Activated B cell treated with CpG ODN at 0.5 μM for 24 hours (primary cell): ENCODE results near the gene TMCC2. TPM values are rescaled to one million over a fixed set of nuclear protein-coding genes. Genes with fewer than 3 reads are reported as not detected.

Experiments
- ATAC-seq: fragments of 200-7000 bp; cut with Tn5 transposase; one replicate; pipeline ENCODE4 v1.10.0; 2021; ENCODE audit warnings: low read depth, mild to moderate bottlenecking, moderate library complexity
- CTCF ChIA-PET: fragments of 350-600 bp; sonication (Branson Sonifier 250); formaldehyde crosslinking; loops from one replicate; lab custom pipeline; 2021; ENCODE audit warnings: antibody characterized with exemption; lab: Charles Lee
- POLR2A ChIA-PET: fragments of 350-600 bp; sonication (Branson Sonifier 250); formaldehyde crosslinking; loops from one replicate; lab custom pipeline; 2021; ENCODE audit warnings: antibody characterized with exemption; lab: Charles Lee
- DNase-seq: peaks from one replicate; pipeline ENCODE4 v3.0.0; 2022
- H3K27ac Mint-ChIP-seq: one replicate; pipeline ENCODE4 v1.8.0; 2020; ENCODE audit warnings: mixed read lengths
- H3K27me3 Mint-ChIP-seq: one replicate; pipeline ENCODE4 v1.8.0; 2021; ENCODE audit warnings: mixed read lengths
- H3K36me3 Mint-ChIP-seq: one replicate; pipeline ENCODE4 v1.8.0; 2021; ENCODE audit warnings: low read depth, mixed read lengths
- H3K4me1 Mint-ChIP-seq: one replicate; pipeline ENCODE4 v1.8.0; 2021; ENCODE audit warnings: mixed read lengths
- H3K4me3 Mint-ChIP-seq: one replicate; pipeline ENCODE4 v1.8.0; 2020; ENCODE audit warnings: mild to moderate bottlenecking, mixed read lengths
- H3K9me3 Mint-ChIP-seq: one replicate; pipeline ENCODE4 v1.8.0; 2020; ENCODE audit warnings: mixed read lengths
- CTCF ChIP-seq: fragments of 200-600 bp; IDR thresholded peaks from one replicate; pipeline ENCODE4 v1.8.0; 2022; ENCODE audit warnings: antibody characterized with exemption, mild to moderate bottlenecking
- intact Hi-C: fragments of 100-400 bp; cut with micrococcal nuclease; formaldehyde crosslinking; loops from one replicate; pipeline ENCODE4 v1.15.1; 2024
- total RNA-seq: library from RNA; stranded (reverse); gene quantifications from 2 replicates; pipeline ENCODE4 v1.2.3, GENCODE V29; 2022

The TMCC2 gene
- total RNA-seq, 1 donor from 2014 or later: 1.2 TPM

GRCh38 chr1:205260948-205261732 is 33.4 kb downstream of the TMCC2 start:
- Mint-ChIP-seq H3K36me3 (no peaks in the 10 kb centered on the region), H3K4me3 (no peak overlapping the region), H3K4me1 (peaks cover 2% of the 10 kb centered on the region), H3K9me3 (no peaks in the 10 kb centered on the region), H3K27me3 (peaks cover 8% of the 10 kb centered on the region), H3K27ac (no peak overlapping the region)
- no peak for TF ChIP-seq CTCF
- ChIA-PET CTCF (interaction anchor here (1.2 to 3.9 kb wide), 2 partner anchors 33 to 93 kb away, joined by 3 to 18 read pairs; partner anchors contain the start of gene TMCC2), POLR2A (interaction anchor here (0.6 kb wide), 2 partner anchors 90 to 193 kb away, joined by 3 to 7 read pairs; no protein-coding TSS in a partner anchor)
- DNase-seq: no peak
- intact Hi-C loops: no loop called here
- ATAC-seq: no peak

DNA sequence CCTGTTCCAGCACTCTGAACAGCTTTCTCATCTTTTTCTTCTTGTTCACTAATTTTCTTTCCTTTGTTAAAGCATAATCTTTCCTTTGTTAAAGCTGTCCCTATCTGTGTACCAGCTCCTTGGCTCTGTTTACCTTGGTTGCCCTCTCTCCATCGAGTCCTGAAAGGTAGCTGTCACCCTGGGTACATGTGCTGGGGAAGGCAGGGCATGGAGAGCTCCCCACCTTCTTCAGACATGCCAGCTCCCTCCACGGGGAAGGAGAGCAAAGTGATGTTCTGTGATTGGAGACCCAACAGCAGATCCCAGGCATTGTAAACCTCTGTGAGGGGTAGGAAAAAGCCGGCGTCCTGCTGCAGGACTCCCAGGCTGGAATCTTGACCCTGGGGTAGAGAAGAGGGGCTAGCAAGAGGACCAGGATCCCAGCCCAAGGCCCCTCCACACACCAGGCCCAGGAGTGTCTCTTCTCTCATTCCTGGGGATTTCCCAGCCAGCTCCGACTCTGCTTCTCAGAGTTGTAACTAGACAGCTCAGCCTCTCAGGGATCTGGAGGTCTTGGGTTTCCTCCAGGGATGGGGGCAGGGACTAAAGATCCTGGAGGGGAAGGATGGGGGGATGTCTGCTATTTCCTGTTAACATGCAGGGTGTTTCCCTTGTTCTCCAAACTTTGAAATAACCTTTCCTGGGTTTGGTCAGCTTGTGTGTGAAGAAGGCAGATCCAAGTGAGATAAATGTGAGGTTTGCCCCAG is 34.4 kb downstream of the TMCC2 start:
- Mint-ChIP-seq H3K4me3 (no peak overlapping the region), H3K27ac (no peak overlapping the region), H3K36me3 (no peaks in the 10 kb centered on the region), H3K9me3 (no peaks in the 10 kb centered on the region), H3K27me3 (peaks cover 8% of the 10 kb centered on the region), H3K4me1 (peaks cover 2% of the 10 kb centered on the region)
- CTCF ChIA-PET: interaction anchor here (3.9 kb wide), 1 partner anchor 33 kb away, joined by 18 read pairs; the partner anchor contains the start of gene TMCC2
- TF ChIP-seq CTCF: no peak
- POLR2A ChIA-PET: interaction anchor here (0.6 kb wide), 1 partner anchor 192 kb away, joined by 3 read pairs; no protein-coding TSS in a partner anchor
- no peak for DNase-seq
- no peak for ATAC-seq
- intact Hi-C loops: no loop called here

GRCh38 chr1:205262731-205263171 is 35.0 kb downstream of the TMCC2 start:
- intact Hi-C loops: no loop called here
- Mint-ChIP-seq H3K27ac (no peak overlapping the region), H3K36me3 (no peaks in the 10 kb centered on the region), H3K9me3 (no peaks in the 10 kb centered on the region), H3K27me3 (peaks cover 5% of the 10 kb centered on the region), H3K4me3 (no peak overlapping the region), H3K4me1 (peaks cover 6% of the 10 kb centered on the region)
- CTCF ChIA-PET: interaction anchor here (3.9 kb wide), 1 partner anchor 34 kb away, joined by 18 read pairs; the partner anchor contains the start of gene TMCC2
- POLR2A ChIA-PET: no interaction called here
- TF ChIP-seq CTCF: no peak
- DNase-seq (no peak), ATAC-seq (no peak)

DNA sequence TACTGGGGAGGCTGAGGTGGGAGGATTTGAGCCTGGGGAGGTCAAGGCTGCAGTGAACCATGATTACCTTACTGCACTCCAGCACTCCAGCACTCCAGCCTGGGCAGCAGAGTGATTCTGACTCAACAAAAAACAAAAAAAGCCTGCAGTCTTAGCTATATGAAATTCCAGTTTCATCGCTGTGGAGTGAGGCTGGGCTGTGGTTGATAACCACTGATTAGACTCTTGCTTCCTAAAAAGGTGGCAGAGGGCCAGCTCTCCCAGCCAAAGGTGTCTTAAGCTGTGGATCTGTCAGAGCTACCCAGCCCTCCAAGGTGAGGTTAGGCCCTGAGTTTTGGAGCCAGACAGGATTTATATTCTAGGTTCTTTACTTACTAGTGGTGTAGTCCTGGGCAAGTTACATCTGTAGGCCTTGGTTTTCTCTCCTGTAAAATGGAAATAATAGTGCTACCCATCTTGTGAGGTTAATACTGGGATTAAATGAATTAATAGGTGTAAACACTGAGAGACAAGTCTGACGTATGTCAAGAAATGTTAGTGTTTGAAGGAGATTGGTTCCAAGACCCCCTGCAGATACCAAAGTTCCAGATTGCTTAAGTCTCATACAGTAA is 35.9 kb downstream of the TMCC2 start:
- no peak overlapping the region for H3K4me3 Mint-ChIP-seq
- peaks cover 5% of the 10 kb centered on the region for H3K27me3 Mint-ChIP-seq
- no peak for TF ChIP-seq CTCF
- no peak for DNase-seq
- H3K27ac Mint-ChIP-seq: no peak overlapping the region
- no peaks in the 10 kb centered on the region for H3K36me3 Mint-ChIP-seq
- H3K4me1 Mint-ChIP-seq: peaks cover 6% of the 10 kb centered on the region
- intact Hi-C loops: no loop called here
- ChIA-PET CTCF (no interaction called here), POLR2A (no interaction called here)
- no peaks in the 10 kb centered on the region for H3K9me3 Mint-ChIP-seq
- no peak for ATAC-seq
